HCT116 (cell line): Measurements from ENCODE around the gene FXYD2. TPM values are rescaled to one million over a fixed set of nuclear protein-coding genes. Genes with fewer than 3 reads are reported as not detected.

Source experiments
- ATAC-seq: fragments of 200-7000 bp; cut with Tn5 transposase; 2 replicates; pipeline ENCODE4 v1.9.1; 2020; ENCODE audit warnings: mild to moderate bottlenecking, moderate library complexity
- BruUV-seq: library from RNA; stranded (reverse); fragments of 400-500 nt; replicated peaks from 2 replicates; lab custom pipeline; 2021; lab: Mats Ljungman, UMichigan
- CTCF ChIA-PET: fragments of 300-600 bp; sonication (Branson Sonifier 250); formaldehyde crosslinking; loops from one replicate; lab custom pipeline; 2021; ENCODE audit warnings: antibody characterized with exemption; lab: Charles Lee
- POLR2A ChIA-PET: fragments of 300-600, 350-600 bp; sonication (Branson Sonifier 250); formaldehyde crosslinking; loops from one replicate; lab custom pipeline; 2021; ENCODE audit warnings: antibody characterized with exemption; lab: Charles Lee
- RAD21 ChIA-PET, 2 experiments: fragments of 300-600 bp; sonication (Branson Sonifier 250); formaldehyde crosslinking; loops; one replicate each; lab custom pipeline; 2023; ENCODE audit warnings: low total read pairs in 2 of 2; ENCODE audit not compliant: uncharacterized antibody in 2 of 2, unreplicated experiment in 2 of 2, low non-redundant PET in 1 of 2; lab: Charles Lee
- DNase-seq: peaks from one replicate; pipeline ENCODE4 v3.0.0-alpha.2; 2010; ENCODE audit warnings: low read depth, low spot score
- H2AFZ ChIP-seq: fragments of 200-600 bp; shearing (Covaris generic), sonication (generic); 2 replicates; pipeline ENCODE4 v1.6.1; 2017; ENCODE audit warnings: low read depth, mixed run types, mixed read lengths, antibody characterized with exemption, low read length; ENCODE audit not compliant: poor library complexity, severe bottlenecking
- H3K27ac ChIP-seq: 2 replicates; pipeline ENCODE4 v1.5.1; 2012; ENCODE audit warnings: low read depth, low read length
- H3K27me3 ChIP-seq: fragments of 200-600 bp; sonication (generic); 2 replicates; pipeline ENCODE4 v1.6.1; 2016; ENCODE audit warnings: mixed run types, low read length, mixed read lengths; ENCODE audit not compliant: insufficient read depth
- H3K36me3 ChIP-seq, 2 experiments: fragments of 200-500 bp in 1 of 2; fragments of 200-600 bp in 1 of 2; sonication (Bioruptor generic) in 1 of 2; sonication (generic) in 1 of 2; 2 replicates each; pipeline versions ENCODE4 v1.5.1 to v1.6.1; 2014 to 2016; ENCODE audit warnings: low read length in 2 of 2, inconsistent platforms in 1 of 2, mixed read lengths in 1 of 2, mixed run types in 1 of 2; ENCODE audit not compliant: insufficient read depth in 2 of 2, control insufficient read depth in 1 of 2
- H3K4me1 ChIP-seq, 2 experiments: fragments of 200-600 bp in 1 of 2; sonication (generic) in 1 of 2; 2 replicates each; pipeline versions ENCODE4 v1.5.1 to v1.6.1; 2012 to 2017; ENCODE audit warnings: low read length in 2 of 2, inconsistent platforms in 1 of 2, mild to moderate bottlenecking in 1 of 2, mixed read lengths in 1 of 2, mixed run types in 1 of 2, moderate library complexity in 1 of 2; ENCODE audit not compliant: insufficient read depth in 2 of 2, control insufficient read depth in 1 of 2
- H3K4me2 ChIP-seq: fragments of 200-600 bp; sonication (generic); 2 replicates; pipeline ENCODE4 v1.6.1; 2017; ENCODE audit warnings: mixed run types, low read length, mixed read lengths
- H3K4me3 ChIP-seq, 2 experiments: fragments of 200-600 bp in 1 of 2; sonication (generic) in 1 of 2; replicated peaks in 1 of 2; 2 replicates each; pipeline ENCODE4 v1.5.1; 2011 to 2016; ENCODE audit warnings: low read length in 2 of 2, control low read depth in 1 of 2, low read depth in 1 of 2, mild to moderate bottlenecking in 1 of 2, mixed read lengths in 1 of 2, mixed run types in 1 of 2
- H3K79me2 ChIP-seq: fragments of 200-600 bp; sonication (generic); 2 replicates; pipeline ENCODE4 v1.6.1; 2017; ENCODE audit warnings: mild to moderate bottlenecking, mixed run types, low read length, moderate library complexity, mixed read lengths; ENCODE audit not compliant: insufficient read depth
- H3K9ac ChIP-seq: fragments of 200-600 bp; sonication (generic); 2 replicates; pipeline ENCODE4 v1.6.1; 2016; ENCODE audit warnings: low read length, mixed read lengths
- H3K9me2 ChIP-seq: fragments of 200-600 bp; sonication (generic), shearing (Covaris generic); 2 replicates; pipeline ENCODE4 v1.6.1; 2017; ENCODE audit warnings: mixed run types, mild to moderate bottlenecking, moderate library complexity; ENCODE audit not compliant: insufficient read depth
- H3K9me3 ChIP-seq, 2 experiments: fragments of 200-500 bp in 1 of 2; fragments of 200-600 bp in 1 of 2; sonication (Bioruptor generic) in 1 of 2; sonication (generic) in 1 of 2; 2 replicates each; pipeline ENCODE4 v1.6.1; 2014 to 2017; ENCODE audit warnings: low read length in 2 of 2, mixed read lengths in 2 of 2, inconsistent platforms in 1 of 2, low read depth in 1 of 2, mild to moderate bottlenecking in 1 of 2, mixed run types in 1 of 2, moderate library complexity in 1 of 2; ENCODE audit not compliant: control insufficient read depth in 1 of 2, insufficient read depth in 1 of 2
- H4K20me1 ChIP-seq: fragments of 200-600 bp; sonication (generic), shearing (Covaris generic); 2 replicates; pipeline ENCODE4 v1.6.1; 2017; ENCODE audit warnings: mixed run types, mild to moderate bottlenecking, moderate library complexity; ENCODE audit not compliant: insufficient read depth
- EGR1 ChIP-seq: IDR thresholded peaks from 2 replicates; pipeline ENCODE4 v1.6.1; 2012; ENCODE audit warnings: low read depth
- ELF1 ChIP-seq: IDR thresholded peaks from 2 replicates; pipeline ENCODE4 v1.6.1; 2012; ENCODE audit warnings: low read depth, borderline replicate concordance
- EZH2 ChIP-seq: fragments of 200-600 bp; sonication (generic); IDR thresholded peaks from 2 replicates; pipeline ENCODE4 v1.6.1; 2017; ENCODE audit warnings: antibody characterized with exemption, mixed run types
- FOSL1 ChIP-seq: IDR thresholded peaks from 2 replicates; pipeline ENCODE4 v1.6.1; 2012; ENCODE audit warnings: low read depth
- JUND ChIP-seq: IDR thresholded peaks from 2 replicates; pipeline ENCODE4 v1.6.1; 2012
- SIN3A ChIP-seq: IDR thresholded peaks from 2 replicates; pipeline ENCODE4 v1.6.1; 2012; ENCODE audit warnings: low read depth
- SP1 ChIP-seq: IDR thresholded peaks from 2 replicates; pipeline ENCODE4 v1.6.1; 2012; ENCODE audit warnings: low read depth
- SRF ChIP-seq: IDR thresholded peaks from 2 replicates; pipeline ENCODE4 v1.6.1; 2012; ENCODE audit warnings: low read depth
- ZFX ChIP-seq: fragments of 450-650 bp; IDR thresholded peaks from 2 replicates; pipeline ENCODE4 v1.6.1; 2017
- intact Hi-C: fragments of 100-400 bp; cut with micrococcal nuclease; formaldehyde crosslinking; loops from 2 replicates; pipeline ENCODE4 v1.10.0; 2022
- total RNA-seq: library from RNA; stranded (reverse); gene quantifications from one replicate; pipeline ENCODE4 v1.2.1, GENCODE V29; 2021; ENCODE audit not compliant: unreplicated experiment
- TF ChIP-seq, protein P1 (sequence below), 3 experiments: fragments of 200-600 bp in 1 of 3; sonication (generic) in 1 of 3; IDR thresholded peaks in 2 of 3; conservative IDR thresholded peaks in 1 of 3; 2 replicates each; pipeline ENCODE4 v1.5.1; 2012 to 2017; ENCODE audit warnings: low read depth in 2 of 3, low read length in 2 of 3, antibody characterized with exemption in 1 of 3, borderline replicate concordance in 1 of 3, control low read depth in 1 of 3, mild to moderate bottlenecking in 1 of 3, mixed read lengths in 1 of 3, mixed run types in 1 of 3, moderate library complexity in 1 of 3; ENCODE audit not compliant: insufficient read depth in 1 of 3
- TF ChIP-seq, protein P2 (sequence below): IDR thresholded peaks from 2 replicates; pipeline ENCODE4 v1.6.1; 2012

FXYD2 gene
- total RNA-seq, 1 experiment from 2014 or later = 0.52 TPM

DNA sequence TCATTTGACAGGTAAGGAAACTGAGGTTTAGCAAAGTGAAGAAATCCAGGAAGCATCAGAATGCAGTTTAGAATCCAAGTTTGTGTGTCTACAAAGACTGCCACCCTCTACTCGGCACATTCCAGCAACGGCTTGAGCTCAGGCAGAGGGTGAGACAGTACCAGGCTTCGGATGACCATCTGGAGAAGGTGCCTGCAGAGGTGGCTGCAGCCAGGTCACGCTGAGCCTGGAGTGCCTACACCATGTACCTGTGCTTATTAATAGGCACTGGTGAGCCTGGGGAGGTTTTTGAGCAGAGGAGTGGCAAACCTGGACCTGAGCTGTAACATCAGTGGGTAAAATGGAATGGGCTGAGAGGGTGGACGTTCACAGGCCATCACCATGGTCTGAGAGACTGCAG, 47.2 kb upstream of the FXYD2 start:
- Histone ChIP-seq H3K9me2 (no peaks in the 10 kb centered on the region), H3K4me1 (peaks cover 5% of the 10 kb centered on the region in 2 experiments; a peak in 3 of 4 replicates), H3K27me3 (peaks cover 37% of the 10 kb centered on the region; the same call in 1 of the 2 replicates), H2AFZ (no peak overlapping the region), H3K36me3 (no peaks in the 10 kb centered on the region), H3K9ac (no peak overlapping the region), H3K79me2 (no peaks in the 10 kb centered on the region), H3K27ac (no peak overlapping the region), H3K4me3 (no peak overlapping the region), H4K20me1 (no peaks in the 10 kb centered on the region), H3K9me3 (no peaks in the 10 kb centered on the region), H3K4me2 (no peak overlapping the region)
- intact Hi-C loops = no loop called here
- ChIA-PET CTCF (no interaction called here), RAD21 (no interaction called here), POLR2A (no interaction called here)
- no peak for ATAC-seq
- DNase-seq = no peak
- BruUV-seq = no TSS peak
- TF ChIP-seq FOSL1 = no peak
- TF ChIP-seq SP1 = no peak
- TF ChIP-seq, protein P1, sequence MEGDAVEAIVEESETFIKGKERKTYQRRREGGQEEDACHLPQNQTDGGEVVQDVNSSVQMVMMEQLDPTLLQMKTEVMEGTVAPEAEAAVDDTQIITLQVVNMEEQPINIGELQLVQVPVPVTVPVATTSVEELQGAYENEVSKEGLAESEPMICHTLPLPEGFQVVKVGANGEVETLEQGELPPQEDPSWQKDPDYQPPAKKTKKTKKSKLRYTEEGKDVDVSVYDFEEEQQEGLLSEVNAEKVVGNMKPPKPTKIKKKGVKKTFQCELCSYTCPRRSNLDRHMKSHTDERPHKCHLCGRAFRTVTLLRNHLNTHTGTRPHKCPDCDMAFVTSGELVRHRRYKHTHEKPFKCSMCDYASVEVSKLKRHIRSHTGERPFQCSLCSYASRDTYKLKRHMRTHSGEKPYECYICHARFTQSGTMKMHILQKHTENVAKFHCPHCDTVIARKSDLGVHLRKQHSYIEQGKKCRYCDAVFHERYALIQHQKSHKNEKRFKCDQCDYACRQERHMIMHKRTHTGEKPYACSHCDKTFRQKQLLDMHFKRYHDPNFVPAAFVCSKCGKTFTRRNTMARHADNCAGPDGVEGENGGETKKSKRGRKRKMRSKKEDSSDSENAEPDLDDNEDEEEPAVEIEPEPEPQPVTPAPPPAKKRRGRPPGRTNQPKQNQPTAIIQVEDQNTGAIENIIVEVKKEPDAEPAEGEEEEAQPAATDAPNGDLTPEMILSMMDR (IDR thresholded peaks at IDR 0.05 in 2 of 3, conservative IDR thresholded peaks at IDR 0.05 in 1 of 3; ENCODE audit: borderline replicate concordance in 1 of 3, insufficient read depth in 1 of 3, low read depth in 2 of 3, low read length in 2 of 3) = no peak
- TF ChIP-seq JUND = no peak
- TF ChIP-seq SIN3A = no peak
- TF ChIP-seq EGR1 = no peak
- no peak for TF ChIP-seq SRF
- no peak for TF ChIP-seq ELF1
- TF ChIP-seq EZH2 = no peak
- TF ChIP-seq, protein P2, sequence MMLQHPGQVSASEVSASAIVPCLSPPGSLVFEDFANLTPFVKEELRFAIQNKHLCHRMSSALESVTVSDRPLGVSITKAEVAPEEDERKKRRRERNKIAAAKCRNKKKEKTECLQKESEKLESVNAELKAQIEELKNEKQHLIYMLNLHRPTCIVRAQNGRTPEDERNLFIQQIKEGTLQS = no peak
- no peak for TF ChIP-seq ZFX
